ENCODE measurements around the gene C19orf67. TPM values are rescaled to one million over a fixed set of nuclear protein-coding genes. Genes with fewer than 3 reads are reported as not detected.

Gene C19orf67
- total RNA-seq, 1 experiment from 2014 or later: not detected

DNA sequence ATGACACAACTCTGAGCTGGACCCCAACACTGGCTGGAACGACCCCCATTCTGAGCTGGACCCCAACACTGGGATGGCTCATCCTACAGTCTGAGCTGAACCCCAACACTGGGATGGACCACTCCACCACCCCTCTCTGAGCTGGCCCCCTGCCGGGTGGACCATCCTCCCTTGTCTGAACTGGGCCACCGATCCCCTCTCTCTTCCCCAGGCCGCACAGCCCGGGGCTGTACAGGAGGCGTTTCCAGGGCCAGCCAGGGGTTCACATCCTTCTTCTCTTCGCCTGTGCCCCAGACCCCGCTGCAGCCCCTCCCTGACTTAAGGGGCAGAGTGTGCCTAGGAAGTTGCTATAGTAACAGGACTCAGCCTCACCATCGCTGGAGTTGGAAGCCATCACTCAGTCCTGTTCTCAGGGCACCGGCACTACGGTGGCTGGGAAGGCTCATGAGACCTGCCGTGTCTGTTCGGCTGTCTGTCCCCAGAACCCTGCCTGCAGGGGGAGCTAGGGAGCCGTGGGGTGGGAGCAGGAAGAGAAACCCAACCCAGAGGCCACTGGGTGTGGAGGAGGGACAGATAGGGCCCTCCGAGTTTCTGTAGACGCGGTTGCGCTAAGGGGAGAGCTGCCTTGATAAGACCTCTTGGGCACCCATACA, 28.3 kb upstream of the C19orf67 start:
- intact Hi-C loops (cut with micrococcal nuclease): loop anchor here (1.0 to 5.0 kb wide), 2 partner anchors 42 to 234 kb away; partner anchors contain the start of gene MISP3
- H3K36me3 ChIP-seq (ENCODE audit: control insufficient read depth in 1 of 2, insufficient read depth in 2 of 2, low read length in 2 of 2): no peaks in the 10 kb centered on the region; a peak in 1 of 4 replicates
- ATAC-seq (peak; percentile 30), DNase-seq (ENCODE audit: low read depth, low spot score) (peak; percentile 87)
- H3K9me2 ChIP-seq (ENCODE audit: insufficient read depth): no peaks in the 10 kb centered on the region
- H3K4me3 ChIP-seq (replicated peaks in 1 of 2; ENCODE audit: low read depth in 1 of 2, low read length in 2 of 2): peak overlapping the region; percentile 81 to 88
- ChIA-PET POLR2A (no interaction called here), CTCF (interaction anchor here (0.6 to 3.2 kb wide), 9 partner anchors 23 to 267 kb away, joined by 3 to 18 read pairs (median 3); partner anchors contain the start of genes ADGRE5, ASF1B, MISP3 and RFX1), RAD21 (ENCODE audit: low non-redundant PET in 1 of 2, low total read pairs in 2 of 2, uncharacterized antibody in 2 of 2, unreplicated experiment in 2 of 2) (no interaction called here)
- no TSS peak for BruUV-seq (replicated peaks)
- H2AFZ ChIP-seq (ENCODE audit: low read depth, low read length, poor library complexity, severe bottlenecking): no peak overlapping the region
- H3K27me3 ChIP-seq (ENCODE audit: insufficient read depth, low read length): no peaks in the 10 kb centered on the region
- H3K79me2 ChIP-seq (ENCODE audit: insufficient read depth, low read length): peaks cover 27% of the 10 kb centered on the region
- peak overlapping the region; percentile 68 for H3K27ac ChIP-seq (ENCODE audit: low read depth, low read length)
- peak overlapping the region; percentile 82 for H3K9ac ChIP-seq (ENCODE audit: low read length)
- peaks cover 31 to 46% of the 10 kb centered on the region in 2 experiments for H3K4me1 ChIP-seq (ENCODE audit: control insufficient read depth in 1 of 2, insufficient read depth in 2 of 2, low read length in 2 of 2)
- H3K9me3 ChIP-seq (ENCODE audit: control insufficient read depth in 1 of 2, insufficient read depth in 1 of 2, low read depth in 1 of 2, low read length in 2 of 2): no peaks in the 10 kb centered on the region
- H4K20me1 ChIP-seq (ENCODE audit: insufficient read depth): no peaks in the 10 kb centered on the region
- H3K4me2 ChIP-seq (ENCODE audit: low read length): peak overlapping the region; percentile 89
- TF ChIP-seq, protein P1, sequence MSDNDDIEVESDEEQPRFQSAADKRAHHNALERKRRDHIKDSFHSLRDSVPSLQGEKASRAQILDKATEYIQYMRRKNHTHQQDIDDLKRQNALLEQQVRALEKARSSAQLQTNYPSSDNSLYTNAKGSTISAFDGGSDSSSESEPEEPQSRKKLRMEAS (IDR thresholded peaks at IDR 0.05): no peak; the same call in 1 of the 2 replicates
- TF ChIP-seq EGR1 (IDR thresholded peaks at IDR 0.05; ENCODE audit: low read depth) (no peak), EZH2 (IDR thresholded peaks at IDR 0.05) (no peak), POLR2A (IDR thresholded peaks at IDR 0.05; ENCODE audit: borderline replicate concordance, extremely low read depth, insufficient read depth, insufficient read length) (no peak), EZH2phosphoT487 (IDR thresholded peaks at IDR 0.05; ENCODE audit: borderline replicate concordance) (no peak), CTCF (IDR thresholded peaks at IDR 0.05 in 2 of 3, conservative IDR thresholded peaks at IDR 0.05 in 1 of 3; ENCODE audit: borderline replicate concordance in 1 of 3, insufficient read depth in 1 of 3, low read depth in 2 of 3, low read length in 2 of 3) (peak; percentile 81 to 96 (median 89); a peak in 5 of 6 replicates), ZNF274 (IDR thresholded peaks at IDR 0.05; ENCODE audit: low read depth, low read length) (no peak), POLR2AphosphoS5 (IDR thresholded peaks at IDR 0.05; ENCODE audit: low read depth, low read length) (peak; percentile 57; the same call in 1 of the 2 replicates), SIN3A (IDR thresholded peaks at IDR 0.05; ENCODE audit: low read depth) (no peak), ELF1 (IDR thresholded peaks at IDR 0.05; ENCODE audit: borderline replicate concordance, low read depth) (no peak), RAD21 (IDR thresholded peaks at IDR 0.05; ENCODE audit: low read depth) (peak; percentile 39; the same call in 1 of the 2 replicates), ZBTB33 (IDR thresholded peaks at IDR 0.05; ENCODE audit: extremely low read depth, insufficient replicate concordance, low read length) (peak; percentile 83), TCF7L2 (IDR thresholded peaks at IDR 0.05; ENCODE audit: borderline replicate concordance, extremely low read depth, insufficient read depth, insufficient read length) (no peak), REST (IDR thresholded peaks at IDR 0.05; ENCODE audit: low read depth) (no peak), ATF3 (IDR thresholded peaks at IDR 0.05) (no peak), ZFX (IDR thresholded peaks at IDR 0.05) (peak; percentile 46; the same call in 1 of the 2 replicates), FOSL1 (IDR thresholded peaks at IDR 0.05; ENCODE audit: low read depth) (no peak), CEBPB (IDR thresholded peaks at IDR 0.05; ENCODE audit: low read depth) (no peak), CBX3 (IDR thresholded peaks at IDR 0.05; ENCODE audit: low read depth) (no peak; the same call in 1 of the 2 replicates)
